ENCODE results near the gene RGS14.
A peak's percentile ranks its signal among the peaks of the same experiment; 100 is the strongest.

The RGS14 gene

DNA sequence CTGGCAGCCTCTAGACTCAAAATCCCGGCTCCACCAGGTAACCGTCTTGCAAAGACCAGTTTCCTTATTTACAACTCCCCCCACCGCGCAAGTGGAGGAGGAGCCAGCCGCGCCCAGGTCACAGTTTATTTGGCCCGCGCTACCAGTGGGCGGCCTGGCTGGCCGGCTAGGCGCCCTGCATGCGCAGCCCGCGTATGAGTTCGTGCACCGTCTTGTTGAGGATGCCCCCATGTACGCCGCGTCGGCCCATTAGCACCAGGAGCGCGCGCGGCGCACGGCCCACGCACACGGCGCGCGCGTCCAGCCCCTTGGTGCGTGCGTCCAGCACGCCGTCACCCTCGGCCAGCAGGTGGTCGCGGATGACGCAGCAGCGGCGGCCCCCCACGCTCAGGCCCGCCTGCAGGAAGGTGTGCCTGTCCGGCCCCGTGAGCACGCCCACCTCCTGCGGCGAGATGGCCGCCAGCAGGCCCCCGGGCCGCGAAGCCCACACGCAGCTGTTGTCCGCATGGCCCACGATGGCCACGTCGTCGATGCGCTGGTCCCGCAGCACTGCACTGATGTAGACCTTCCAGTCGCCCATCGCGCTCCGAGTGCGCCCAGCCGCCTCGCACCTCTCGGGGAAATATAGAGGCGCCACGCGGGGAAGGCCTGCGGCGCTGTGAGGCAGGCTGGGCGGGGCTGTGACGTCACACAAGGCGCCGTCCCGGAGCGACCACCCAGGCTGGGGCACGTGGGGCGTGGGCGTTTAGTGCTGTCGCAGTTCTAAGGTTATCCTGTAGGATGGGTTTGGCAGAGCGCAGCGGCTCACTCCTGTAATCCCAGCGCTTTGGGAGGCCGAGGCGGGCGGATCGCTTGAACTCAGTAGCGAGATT is 42.5 kb downstream of the RGS14 start, which contains the start of gene PFN3:
Gene PFN3, minus strand, starts transcription at position 665 of the 872 bp plus-strand sequence. Its CDS starts 85 bp downstream, at position 580.
- H3K4me3 ChIP-seq (ENCODE audit: low read depth, low read length): no peak within 1 kb of the TSS

GRCh38 chr5:177402271-177403043 is 44.7 kb downstream of the RGS14 start:
- peak overlapping the region; percentile 70 for H3K4me3 ChIP-seq (ENCODE audit: low read depth, low read length)
- TF ChIP-seq CTCF (IDR thresholded peaks at IDR 0.05; ENCODE audit: borderline replicate concordance, insufficient read depth, low read depth, low read length): peak; percentile 53

More for the DNA sequence above, 42.5 kb downstream of the RGS14 start, which contains the start of gene PFN3:
- no peak for TF ChIP-seq CTCF (IDR thresholded peaks at IDR 0.05; ENCODE audit: borderline replicate concordance, insufficient read depth, low read depth, low read length)

DNA sequence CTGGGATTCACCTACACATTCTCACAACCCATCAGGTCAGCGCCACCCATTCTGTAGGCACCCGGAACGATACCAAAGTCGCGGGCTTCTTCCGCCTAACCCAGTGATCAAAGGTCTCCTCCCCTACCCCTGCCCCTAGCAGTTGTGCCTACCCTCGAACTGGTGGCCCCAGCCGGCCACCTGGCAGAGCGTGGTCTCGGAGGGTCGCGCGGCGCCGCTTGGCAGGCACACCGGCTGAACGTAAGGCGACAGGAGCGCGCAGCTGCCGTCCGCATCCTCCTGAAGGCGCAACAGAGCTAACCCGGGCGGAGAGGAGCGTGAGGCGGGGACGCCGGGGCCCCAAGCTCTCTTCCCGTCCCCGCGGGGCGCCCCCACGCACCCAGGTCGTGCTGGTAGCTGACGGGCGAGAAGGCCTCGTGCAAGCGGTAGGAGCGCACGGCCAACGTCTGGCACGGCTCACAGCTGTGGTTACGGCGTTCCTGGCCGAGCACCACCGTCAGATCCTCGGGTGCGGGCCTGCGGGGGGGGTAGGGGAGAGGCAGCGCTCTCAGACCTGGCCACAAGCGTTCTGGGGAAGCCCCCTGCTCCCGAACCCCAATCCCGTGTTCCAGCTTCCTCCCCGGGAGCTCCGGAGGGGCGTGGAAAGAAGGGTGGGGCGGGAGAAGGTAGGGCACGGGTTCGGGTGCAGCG is 45.5 kb downstream of the RGS14 start:
- H3K4me3 ChIP-seq (ENCODE audit: low read depth, low read length): peak overlapping the region; percentile 70
- peak; percentile 26; the same call in 1 of the 2 replicates for TF ChIP-seq CTCF (IDR thresholded peaks at IDR 0.05; ENCODE audit: borderline replicate concordance, insufficient read depth, low read depth, low read length)

DNA sequence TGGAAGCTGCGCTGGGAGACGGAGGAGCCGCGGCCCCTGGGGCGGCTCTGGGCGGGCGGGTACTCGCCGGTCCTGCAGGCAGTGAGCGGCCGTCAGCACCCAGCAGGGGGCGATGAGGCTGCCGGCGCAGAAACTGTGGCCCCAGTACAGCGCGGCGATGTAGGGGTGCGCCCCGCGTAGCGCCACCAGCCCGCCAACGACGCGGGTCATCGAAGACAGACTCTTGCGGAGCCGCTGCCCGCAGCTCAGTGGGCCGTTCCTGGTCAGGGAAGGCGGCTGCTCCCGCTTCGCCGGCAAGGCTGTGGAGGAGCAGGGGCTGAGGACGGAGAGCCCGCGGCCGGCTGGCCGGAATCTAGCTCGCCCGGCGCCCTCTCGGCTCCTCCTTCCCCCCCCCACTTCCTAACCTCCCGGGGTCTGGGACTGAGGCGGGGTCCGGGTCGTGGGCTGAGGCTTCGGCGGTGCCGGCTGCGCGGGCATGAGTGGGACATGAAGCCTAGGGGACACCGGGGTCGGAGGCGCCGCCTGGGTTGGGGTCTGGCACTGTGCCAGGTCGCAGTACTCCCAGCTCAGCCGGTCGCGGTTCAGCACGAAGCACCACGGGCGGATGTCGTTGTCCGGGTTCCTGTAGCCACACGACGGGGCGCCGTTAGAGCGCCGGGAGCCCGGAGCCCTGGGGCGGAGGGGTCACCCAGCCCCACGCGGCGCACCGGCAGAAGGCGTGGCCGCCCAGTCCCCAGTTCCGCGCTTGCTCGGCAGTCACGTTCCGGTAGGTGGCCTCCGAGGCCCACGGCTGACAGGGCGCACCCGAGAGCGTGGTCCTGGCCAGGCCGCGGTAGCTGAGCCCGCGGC is 46.3 kb downstream of the RGS14 start:
- TF ChIP-seq CTCF (IDR thresholded peaks at IDR 0.05; ENCODE audit: borderline replicate concordance, insufficient read depth, low read depth, low read length): peak; percentile 95
- peak overlapping the region; percentile 70 for H3K4me3 ChIP-seq (ENCODE audit: low read depth, low read length)

DNA sequence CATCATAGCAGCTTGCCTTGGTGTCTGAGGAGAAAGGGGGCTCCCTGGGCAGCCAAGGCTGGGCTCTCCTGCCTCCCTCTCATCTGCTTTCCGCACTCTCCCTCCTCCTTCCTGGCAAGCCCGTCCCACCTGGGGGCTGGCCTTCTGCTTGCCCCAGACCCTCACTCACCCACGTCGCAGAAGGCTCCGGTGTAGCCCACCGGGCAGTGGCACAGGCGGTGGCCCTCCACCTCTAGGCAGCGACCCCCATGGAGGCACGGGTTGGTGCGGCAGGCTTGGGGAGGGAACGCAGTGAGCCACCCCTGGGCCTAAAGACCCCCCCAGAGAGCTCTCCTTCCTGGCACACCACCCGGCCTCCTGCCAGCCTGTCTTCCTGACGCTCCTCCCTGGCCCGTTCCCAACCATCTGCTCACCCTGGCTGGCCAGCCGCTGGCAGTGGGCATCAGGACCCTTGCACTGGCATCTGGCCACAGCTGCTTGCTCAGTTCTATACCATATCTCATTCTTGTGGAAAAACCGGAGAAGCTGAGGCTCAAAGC is 47.0 kb downstream of the RGS14 start:
- TF ChIP-seq CTCF (IDR thresholded peaks at IDR 0.05; ENCODE audit: borderline replicate concordance, insufficient read depth, low read depth, low read length): no peak
- H3K4me3 ChIP-seq (ENCODE audit: low read depth, low read length): peak overlapping the region; percentile 70

- H3K4me3 ChIP-seq (ENCODE audit: low read depth, low read length): no peak overlapping the region
- no peak for TF ChIP-seq CTCF (IDR thresholded peaks at IDR 0.05; ENCODE audit: borderline replicate concordance, insufficient read depth, low read depth, low read length)
These were observed 47.6 kb downstream of the RGS14 start for GRCh38 chr5:177405312-177405711.

Measured in GM12875 (cell line).